Measurements from ENCODE around the gene CSNK1E. TPM values are rescaled to one million over a fixed set of nuclear protein-coding genes. Genes with fewer than 3 reads are reported as not detected.
"Not testable (repeated sequence)": the region's sequence is repeated elsewhere in the genome, so short reads cannot be mapped to it uniquely, and the experiment has no call there.

The CSNK1E gene
- 100 to 1,000 TPM; 107 to 156 TPM for total RNA-seq

GRCh38 chr22:38317122-38317994 lies at the start of gene CSNK1E:
Gene CSNK1E (minus strand): TSS chr22:38317433. CDS start chr22:38314157, 3,276 bp downstream.
- H3K27ac Mint-ChIP-seq, result peak within 1 kb of the TSS; percentile 80 to 84
- no peaks in the 10 kb centered on the region for H3K9me3 Mint-ChIP-seq
- peak within 1 kb of the TSS; percentile 94 for H3K4me3 Mint-ChIP-seq
- DNase-seq (ENCODE audit: low spot score) (peak; percentile 76), ATAC-seq (peak; percentile 78 to 83)
- peaks cover 41 to 42% of the 10 kb centered on the region in 2 donors for H3K4me1 Mint-ChIP-seq (ENCODE audit: low read depth in 2 of 2)
- no peaks in the 10 kb centered on the region for H3K36me3 Mint-ChIP-seq
- H3K27me3 Mint-ChIP-seq, result no peaks in the 10 kb centered on the region

- not testable (repeated sequence) for H3K36me3 Mint-ChIP-seq; H3K27me3 Mint-ChIP-seq; DNase-seq (ENCODE audit: low spot score); H3K9me3 Mint-ChIP-seq; ATAC-seq
- H3K4me3 Mint-ChIP-seq, result peak overlapping the region; percentile 21
- peaks cover 26 to 39% of the 10 kb centered on the region in 2 donors for H3K4me1 Mint-ChIP-seq (ENCODE audit: low read depth in 2 of 2)
- peak overlapping the region; percentile 96 to 99 for H3K27ac Mint-ChIP-seq
Observed at GRCh38 chr22:38365829-38366228, 48.6 kb upstream of the CSNK1E start.

GRCh38 chr22:38365174-38365573 lies 47.9 kb upstream of the CSNK1E start:
- peak overlapping the region; percentile 96 to 99 for H3K27ac Mint-ChIP-seq

DNA sequence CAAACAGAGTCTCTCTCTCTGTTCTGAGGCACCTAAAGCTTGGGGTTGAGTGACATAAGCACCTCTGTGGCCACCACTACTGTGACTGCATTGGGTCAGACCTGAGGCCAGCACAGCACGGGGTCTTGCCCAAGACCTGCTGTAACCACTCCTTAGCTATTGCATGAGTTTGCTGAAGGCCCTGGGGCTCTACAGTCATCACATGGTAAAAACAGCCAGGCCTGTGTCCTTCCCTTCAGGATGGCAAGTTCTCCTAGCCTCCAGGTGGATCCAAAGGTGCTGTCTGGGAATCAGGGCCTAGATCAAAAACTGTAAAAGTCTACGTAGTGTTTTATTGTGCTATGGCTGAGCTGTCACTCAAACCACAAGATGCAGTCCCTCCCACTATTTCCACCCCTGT lies 43.3 kb upstream of the CSNK1E start:
- H3K4me3 Mint-ChIP-seq; H3K27me3 Mint-ChIP-seq; ATAC-seq; H3K9me3 Mint-ChIP-seq; DNase-seq (ENCODE audit: low spot score): not testable (repeated sequence)
- H3K27ac Mint-ChIP-seq, result peak overlapping the region in 1 of 2 donors; percentile 74
- H3K36me3 Mint-ChIP-seq, result peaks cover 13% of the 10 kb centered on the region
- H3K4me1 Mint-ChIP-seq (ENCODE audit: low read depth in 2 of 2), result peaks cover 12 to 21% of the 10 kb centered on the region in 2 donors

More at GRCh38 chr22:38365174-38365573, 47.9 kb upstream of the CSNK1E start:
- H3K4me1 Mint-ChIP-seq (ENCODE audit: low read depth in 2 of 2), result peaks cover 22 to 35% of the 10 kb centered on the region in 2 donors
- H3K4me3 Mint-ChIP-seq; H3K9me3 Mint-ChIP-seq; H3K36me3 Mint-ChIP-seq; DNase-seq (ENCODE audit: low spot score); H3K27me3 Mint-ChIP-seq; ATAC-seq: not testable (repeated sequence)

- not testable (repeated sequence) for H3K4me3 Mint-ChIP-seq; H3K9me3 Mint-ChIP-seq; H3K36me3 Mint-ChIP-seq; H3K27me3 Mint-ChIP-seq; DNase-seq (ENCODE audit: low spot score); ATAC-seq
- H3K27ac Mint-ChIP-seq, result peak overlapping the region in 1 of 2 donors; percentile 74
- peaks cover 7 to 15% of the 10 kb centered on the region in 2 donors for H3K4me1 Mint-ChIP-seq (ENCODE audit: low read depth in 2 of 2)
Observed at GRCh38 chr22:38359817-38360216, 42.6 kb upstream of the CSNK1E start.

- not testable (repeated sequence) for DNase-seq (ENCODE audit: low spot score); ATAC-seq; H3K36me3 Mint-ChIP-seq; H3K4me3 Mint-ChIP-seq; H3K9me3 Mint-ChIP-seq; H3K4me1 Mint-ChIP-seq (ENCODE audit: low read depth in 2 of 2); H3K27me3 Mint-ChIP-seq; H3K27ac Mint-ChIP-seq
Observed at GRCh38 chr22:38357971-38358370, 40.7 kb upstream of the CSNK1E start.

GRCh38 chr22:38355275-38355674 lies 38.0 kb upstream of the CSNK1E start:
- H3K9me3 Mint-ChIP-seq, result no peaks in the 10 kb centered on the region

GRCh38 chr22:38353701-38354100 lies 36.5 kb upstream of the CSNK1E start:
- Mint-ChIP-seq H3K27ac (peak overlapping the region in 1 of 2 donors; percentile 47), H3K9me3 (no peaks in the 10 kb centered on the region), H3K36me3 (no peaks in the 10 kb centered on the region), H3K4me1 (ENCODE audit: low read depth in 2 of 2) (peaks cover 0 to 10% of the 10 kb centered on the region in 2 donors), H3K27me3 (no peaks in the 10 kb centered on the region), H3K4me3 (no peak overlapping the region)
- DNase-seq (ENCODE audit: low spot score) (no peak), ATAC-seq (peak in 1 of 2 donors; percentile 30)

More at GRCh38 chr22:38355275-38355674, 38.0 kb upstream of the CSNK1E start:
- no peak overlapping the region for H3K4me3 Mint-ChIP-seq
- DNase-seq (ENCODE audit: low spot score) (no peak), ATAC-seq (no peak)
- H3K27me3 Mint-ChIP-seq, result no peaks in the 10 kb centered on the region
- peaks cover 4% of the 10 kb centered on the region for H3K36me3 Mint-ChIP-seq
- H3K27ac Mint-ChIP-seq, result peak overlapping the region in 1 of 2 donors; percentile 29
- peaks cover 0 to 10% of the 10 kb centered on the region in 2 donors for H3K4me1 Mint-ChIP-seq (ENCODE audit: low read depth in 2 of 2)

DNA sequence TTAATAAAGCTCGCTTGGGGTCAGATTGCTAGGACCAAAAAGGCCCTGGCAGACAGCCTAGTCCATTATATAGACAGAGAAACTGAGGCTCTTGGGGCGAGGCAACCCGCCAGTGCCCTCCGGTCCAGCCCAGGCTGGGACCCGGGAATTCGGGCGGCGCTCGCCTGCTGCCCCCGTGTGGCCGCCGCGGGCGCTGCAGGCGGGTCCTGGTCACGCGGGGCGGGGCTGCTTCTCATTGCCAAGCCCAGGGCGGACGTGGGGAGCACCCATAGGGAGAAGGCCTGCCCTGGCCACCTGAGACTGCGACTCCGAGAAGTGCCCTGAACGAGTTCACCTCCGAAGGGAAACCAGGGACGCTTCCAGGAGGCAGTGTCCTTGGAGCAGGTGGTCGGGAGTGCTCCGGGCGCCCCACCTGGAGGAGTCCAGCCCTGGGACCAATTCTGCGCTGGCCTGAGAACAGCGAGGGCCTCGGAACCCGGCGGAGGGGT lies 36.0 kb upstream of the CSNK1E start:
- Mint-ChIP-seq H3K4me3 (no peak overlapping the region), H3K4me1 (ENCODE audit: low read depth in 2 of 2) (peaks cover 0 to 14% of the 10 kb centered on the region in 2 donors), H3K9me3 (no peaks in the 10 kb centered on the region), H3K27ac (peak overlapping the region in 1 of 2 donors; percentile 47), H3K27me3 (no peaks in the 10 kb centered on the region), H3K36me3 (no peaks in the 10 kb centered on the region)
- ATAC-seq (peak; percentile 78 to 85), DNase-seq (ENCODE audit: low spot score) (peak; percentile 77)

- Mint-ChIP-seq H3K27me3 (no peaks in the 10 kb centered on the region), H3K4me1 (ENCODE audit: low read depth in 2 of 2) (peaks cover 0 to 17% of the 10 kb centered on the region in 2 donors), H3K9me3 (no peaks in the 10 kb centered on the region), H3K4me3 (no peak overlapping the region), H3K27ac (no peak overlapping the region), H3K36me3 (no peaks in the 10 kb centered on the region)
- DNase-seq (ENCODE audit: low spot score), result no peak
- no peak for ATAC-seq
Observed at GRCh38 chr22:38352436-38352835, 35.2 kb upstream of the CSNK1E start.

DNA sequence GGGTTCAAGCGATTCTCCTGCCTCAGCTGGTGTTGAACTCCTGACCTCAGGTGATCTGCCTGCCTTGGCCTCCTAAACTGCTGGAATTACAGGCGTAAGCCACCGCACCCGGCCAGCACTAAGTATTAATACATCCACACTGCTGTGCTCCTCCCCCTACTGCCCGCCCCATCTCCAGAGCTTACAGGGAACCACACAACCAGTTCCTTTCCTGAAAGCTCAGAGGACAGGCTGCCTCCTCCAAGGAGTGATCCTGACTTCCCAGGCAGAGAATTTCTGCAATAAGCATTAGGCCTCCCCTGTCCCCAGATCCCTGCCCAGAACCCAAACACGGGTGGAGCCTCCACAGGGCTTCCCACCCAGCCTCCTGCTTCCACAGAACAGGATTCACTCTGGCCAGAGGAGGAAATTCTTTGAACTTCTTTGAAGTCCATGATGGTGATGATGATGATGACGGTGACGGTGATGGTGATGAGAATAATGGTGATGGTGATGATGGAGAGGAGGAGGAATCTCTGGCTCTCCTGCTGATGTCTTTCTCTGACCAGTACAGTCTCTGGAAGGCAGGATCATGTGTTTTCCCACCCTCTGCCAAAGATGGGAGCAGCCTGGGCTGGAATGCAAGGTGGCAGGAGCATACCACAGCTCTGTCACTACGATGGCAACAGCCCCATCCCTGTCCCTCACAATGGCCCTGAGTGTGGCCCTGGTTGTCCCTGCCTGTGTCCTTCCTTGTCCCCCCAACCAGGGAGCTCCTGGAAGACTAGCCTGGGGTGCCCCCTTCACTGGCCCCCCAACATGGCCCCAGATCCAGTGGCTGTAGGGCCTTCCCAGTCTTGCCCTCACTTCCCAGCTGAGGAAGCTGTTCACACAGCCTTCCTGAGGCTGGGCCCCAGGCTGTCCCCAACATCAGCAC lies 33.5 kb upstream of the CSNK1E start:
- DNase-seq (ENCODE audit: low spot score) (no peak), ATAC-seq (no peak)
- Mint-ChIP-seq H3K4me3 (no peak overlapping the region), H3K27me3 (peaks cover 0 to 5% of the 10 kb centered on the region in 2 donors), H3K4me1 (ENCODE audit: low read depth in 2 of 2) (peaks cover 6 to 21% of the 10 kb centered on the region in 2 donors), H3K36me3 (no peaks in the 10 kb centered on the region), H3K27ac (no peak overlapping the region), H3K9me3 (no peaks in the 10 kb centered on the region)

DNA sequence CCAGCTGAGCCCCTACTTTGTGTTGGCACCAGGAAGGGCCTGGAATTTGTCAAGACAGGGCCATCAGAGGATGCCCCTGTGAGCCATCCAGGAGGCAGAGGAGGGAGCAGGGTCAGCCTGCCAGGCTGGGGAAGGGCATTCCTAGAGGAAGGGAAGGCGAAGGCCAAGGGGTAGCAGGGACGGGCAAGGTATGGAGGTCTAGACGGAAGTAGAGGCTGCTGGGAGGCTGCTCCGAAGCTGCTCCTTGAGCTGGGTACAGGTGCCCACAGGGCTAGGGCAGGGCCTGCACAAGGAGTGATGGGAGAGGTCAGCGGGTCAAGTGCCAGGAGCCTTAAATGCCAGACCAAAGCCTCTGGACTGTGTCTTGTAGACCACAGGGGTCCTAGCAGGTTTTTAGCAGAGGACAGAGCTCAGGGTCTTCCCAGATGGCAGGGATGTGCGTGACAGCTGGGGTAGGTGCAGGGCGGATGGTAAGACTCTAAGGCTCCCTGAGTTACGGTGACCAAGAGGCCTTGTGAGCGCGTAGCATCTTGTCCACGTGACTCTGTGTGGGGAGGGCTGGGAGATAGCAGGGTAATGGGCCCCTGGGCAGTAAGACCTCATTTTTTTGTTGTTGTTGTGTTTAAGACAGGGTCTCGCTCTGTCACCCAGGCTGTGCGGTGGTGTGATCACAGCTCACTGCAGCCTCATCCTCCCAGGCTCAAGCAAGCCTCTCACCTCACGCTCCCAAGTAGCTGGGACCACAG lies 31.7 kb upstream of the CSNK1E start:
- no peaks in the 10 kb centered on the region for H3K36me3 Mint-ChIP-seq
- no peaks in the 10 kb centered on the region for H3K9me3 Mint-ChIP-seq
- H3K4me1 Mint-ChIP-seq (ENCODE audit: low read depth in 2 of 2), result peaks cover 6 to 21% of the 10 kb centered on the region in 2 donors
- H3K27me3 Mint-ChIP-seq, result peaks cover 0 to 5% of the 10 kb centered on the region in 2 donors
- no peak for ATAC-seq
- H3K27ac Mint-ChIP-seq, result peak overlapping the region in 1 of 2 donors; percentile 21
- no peak for DNase-seq (ENCODE audit: low spot score)
- no peak overlapping the region for H3K4me3 Mint-ChIP-seq

Measured in natural killer cell treated with Interleukin-12 subunit alpha and Interleukin-12 subunit beta and Interleukin-15 and Interleukin-18, amount 100 ng/mL, for 72 hours (primary cell).